ENCODE results near the gene JKAMP.

- TF ChIP-seq POLR2A (IDR thresholded peaks at IDR 0.05), result no peak
- no peak for TF ChIP-seq CTCF (IDR thresholded peaks at IDR 0.05)
Measured at GRCh38 chr14:59534361-59534987, 50.2 kb downstream of the JKAMP start.
